GM20431 (cell line): ENCODE data around the gene LIMS2.

Source experiments
- in situ Hi-C: fragments of 300-500 bp; cut with MseI, MboI; formaldehyde crosslinking; loops from one replicate; pipeline ENCODE4 v1.15.0; 2020; ENCODE audit warnings: low sequenced_read_pairs; ENCODE audit not compliant: unreplicated experiment

Gene LIMS2

GRCh38 chr2:127626917-127627739 lies 48.2 kb downstream of the LIMS2 start:
- in situ Hi-C loops, result no loop called here

- in situ Hi-C loops, result no loop called here
Measured at GRCh38 chr2:127626175-127626574, 49.2 kb downstream of the LIMS2 start.

- in situ Hi-C loops, result no loop called here
Measured at GRCh38 chr2:127625572-127625951, 49.8 kb downstream of the LIMS2 start.

- in situ Hi-C loops, result no loop called here
Measured at GRCh38 chr2:127624756-127625571, 50.4 kb downstream of the LIMS2 start.

- in situ Hi-C loops, result no loop called here
Measured at GRCh38 chr2:127624320-127624755, 51.0 kb downstream of the LIMS2 start.

- in situ Hi-C loops, result no loop called here
Measured at GRCh38 chr2:127623388-127624319, 51.7 kb downstream of the LIMS2 start.

GRCh38 chr2:127622561-127623387 lies 52.6 kb downstream of the LIMS2 start:
- in situ Hi-C loops, result no loop called here

- in situ Hi-C loops, result no loop called here
Measured at GRCh38 chr2:127621981-127622431, 53.3 kb downstream of the LIMS2 start.

GRCh38 chr2:127620866-127621265 lies 54.5 kb downstream of the LIMS2 start:
- in situ Hi-C loops, result no loop called here

GRCh38 chr2:127619877-127620705 lies 55.2 kb downstream of the LIMS2 start:
- in situ Hi-C loops, result no loop called here

GRCh38 chr2:127619203-127619590 lies 56.1 kb downstream of the LIMS2 start:
- in situ Hi-C loops, result no loop called here

- in situ Hi-C loops, result no loop called here
Measured at GRCh38 chr2:127618551-127619202, 56.7 kb downstream of the LIMS2 start.

- in situ Hi-C loops, result no loop called here
Measured at GRCh38 chr2:127615511-127616166, 59.7 kb downstream of the LIMS2 start.

GRCh38 chr2:127614731-127615130 lies 60.6 kb downstream of the LIMS2 start:
- in situ Hi-C loops, result no loop called here

GRCh38 chr2:127614246-127614645 lies 61.1 kb downstream of the LIMS2 start:
- in situ Hi-C loops, result no loop called here

GRCh38 chr2:127612111-127612822 lies 63.1 kb downstream of the LIMS2 start:
- in situ Hi-C loops, result no loop called here
